ENCODE data around the gene MYNN.

Gene MYNN

GRCh38 chr3:169790687-169791429, 17.7 kb downstream of the MYNN start:
- H2AFZ ChIP-seq (ENCODE audit: low read depth, low read length), result no peak overlapping the region
- H3K4me1 ChIP-seq (ENCODE audit: insufficient read depth, low read length), result no peaks in the 10 kb centered on the region
- H3K9me3 ChIP-seq (ENCODE audit: low read length), result no peaks in the 10 kb centered on the region
- H3K4me3 ChIP-seq (ENCODE audit: low read length), result no peak overlapping the region
- peaks cover 33% of the 10 kb centered on the region for H3K36me3 ChIP-seq (ENCODE audit: insufficient read depth, low read length)
- no peaks in the 10 kb centered on the region for H3K27me3 ChIP-seq (ENCODE audit: insufficient read depth, low read length)

- H3K36me3 ChIP-seq (ENCODE audit: insufficient read depth, low read length), result peaks cover 20% of the 10 kb centered on the region
- H3K4me3 ChIP-seq (ENCODE audit: low read length), result no peak overlapping the region
- H2AFZ ChIP-seq (ENCODE audit: low read depth, low read length), result no peak overlapping the region
- no peaks in the 10 kb centered on the region for H3K27me3 ChIP-seq (ENCODE audit: insufficient read depth, low read length)
- no peaks in the 10 kb centered on the region for H3K4me1 ChIP-seq (ENCODE audit: insufficient read depth, low read length)
- no peaks in the 10 kb centered on the region for H3K9me3 ChIP-seq (ENCODE audit: low read length)
Observed at GRCh38 chr3:169792359-169792758, 19.2 kb downstream of the MYNN start.

DNA sequence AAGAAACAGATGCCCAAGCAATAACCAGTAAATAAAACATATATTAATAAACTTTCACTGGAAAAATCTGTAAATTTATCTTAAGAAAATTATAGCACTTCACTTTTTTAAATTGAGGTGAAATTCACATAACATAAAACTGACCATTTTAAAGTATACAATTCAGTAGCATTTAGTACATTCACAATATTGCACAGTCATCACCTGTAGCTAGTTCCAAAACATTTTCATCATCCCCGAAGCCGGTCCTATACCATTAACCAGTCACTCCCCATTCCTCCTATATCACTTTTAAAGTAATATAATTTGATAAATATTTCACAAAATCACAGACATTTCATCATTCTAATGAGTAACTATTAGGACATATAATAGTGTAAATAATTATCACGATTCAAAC, 31.5 kb downstream of the MYNN start:
- Histone ChIP-seq H3K4me1 (ENCODE audit: insufficient read depth, low read length) (no peaks in the 10 kb centered on the region), H2AFZ (ENCODE audit: low read depth, low read length) (no peak overlapping the region), H3K9me3 (ENCODE audit: low read length) (no peaks in the 10 kb centered on the region), H3K4me3 (ENCODE audit: low read length) (no peak overlapping the region), H3K36me3 (ENCODE audit: insufficient read depth, low read length) (no peaks in the 10 kb centered on the region), H3K27me3 (ENCODE audit: insufficient read depth, low read length) (no peaks in the 10 kb centered on the region)

GRCh38 chr3:169809230-169809795, 36.1 kb downstream of the MYNN start:
- H3K27me3 ChIP-seq (ENCODE audit: insufficient read depth, low read length), result no peaks in the 10 kb centered on the region
- no peak overlapping the region for H3K4me3 ChIP-seq (ENCODE audit: low read length)
- no peaks in the 10 kb centered on the region for H3K9me3 ChIP-seq (ENCODE audit: low read length)
- H3K4me1 ChIP-seq (ENCODE audit: insufficient read depth, low read length), result no peaks in the 10 kb centered on the region
- no peak overlapping the region for H2AFZ ChIP-seq (ENCODE audit: low read depth, low read length)
- no peaks in the 10 kb centered on the region for H3K36me3 ChIP-seq (ENCODE audit: insufficient read depth, low read length)

DNA sequence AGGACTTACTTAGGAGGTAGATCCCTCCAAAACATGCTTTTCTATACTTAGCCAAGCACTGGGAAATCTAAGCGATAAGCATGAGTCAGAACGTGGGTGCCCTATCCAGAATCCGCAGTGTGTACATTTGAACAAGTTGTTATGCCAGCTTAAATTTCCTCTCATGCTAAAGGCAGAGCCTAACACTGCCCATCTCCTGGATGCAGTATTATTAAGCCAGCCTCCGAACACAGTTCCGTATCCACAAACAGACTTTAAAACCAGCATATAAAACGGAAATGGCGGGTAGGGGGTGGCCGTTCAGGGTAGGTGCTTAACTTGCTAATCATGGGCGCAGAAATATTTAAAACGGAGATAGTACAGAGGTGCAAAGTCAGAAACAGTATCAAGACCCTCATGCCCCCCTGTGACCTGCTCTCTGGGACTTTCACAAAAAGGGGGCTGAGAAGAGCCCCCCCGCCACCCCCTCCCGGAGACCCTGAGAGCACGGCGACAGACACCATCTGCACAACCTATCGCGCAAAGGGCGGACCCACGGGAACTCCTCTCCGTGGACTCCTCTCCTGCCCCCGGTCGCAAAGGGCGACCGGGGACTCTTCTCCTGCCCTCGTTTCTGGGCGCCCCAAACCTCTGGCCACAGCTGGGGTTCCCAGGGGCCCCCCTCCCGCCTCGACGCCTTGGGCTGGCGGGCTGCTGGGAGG, 38.6 kb downstream of the MYNN start:
- Histone ChIP-seq H3K27me3 (ENCODE audit: insufficient read depth, low read length) (no peaks in the 10 kb centered on the region), H2AFZ (ENCODE audit: low read depth, low read length) (no peak overlapping the region), H3K36me3 (ENCODE audit: insufficient read depth, low read length) (no peaks in the 10 kb centered on the region), H3K4me3 (ENCODE audit: low read length) (no peak overlapping the region), H3K4me1 (ENCODE audit: insufficient read depth, low read length) (no peaks in the 10 kb centered on the region), H3K9me3 (ENCODE audit: low read length) (no peaks in the 10 kb centered on the region)

GRCh38 chr3:169812332-169813235, 39.4 kb downstream of the MYNN start, which contains the start of the genes LRRC34 and LRRIQ4:
LRRC34 (minus strand) TSS chr3:169812904; CDS start chr3:169812548, 356 bp downstream.
LRRIQ4 (plus strand) TSS chr3:169812870; CDS start chr3:169821922, 9,052 bp downstream.
- H3K4me1 ChIP-seq (ENCODE audit: insufficient read depth, low read length), result no peaks in the 10 kb centered on the region
- H3K27me3 ChIP-seq (ENCODE audit: insufficient read depth, low read length), result no peaks in the 10 kb centered on the region
- H3K4me3 ChIP-seq (ENCODE audit: low read length), result peak within 1 kb of the TSS; percentile 8
- H3K36me3 ChIP-seq (ENCODE audit: insufficient read depth, low read length), result no peaks in the 10 kb centered on the region
- no peak within 1 kb of the TSS for H2AFZ ChIP-seq (ENCODE audit: low read depth, low read length)
- no peaks in the 10 kb centered on the region for H3K9me3 ChIP-seq (ENCODE audit: low read length)

- Histone ChIP-seq H3K36me3 (ENCODE audit: insufficient read depth, low read length) (no peaks in the 10 kb centered on the region), H3K4me3 (ENCODE audit: low read length) (no peak overlapping the region), H2AFZ (ENCODE audit: low read depth, low read length) (no peak overlapping the region), H3K9me3 (ENCODE audit: low read length) (no peaks in the 10 kb centered on the region), H3K27me3 (ENCODE audit: insufficient read depth, low read length) (no peaks in the 10 kb centered on the region), H3K4me1 (ENCODE audit: insufficient read depth, low read length) (no peaks in the 10 kb centered on the region)
Observed at GRCh38 chr3:169813278-169813677, 40.1 kb downstream of the MYNN start.

DNA sequence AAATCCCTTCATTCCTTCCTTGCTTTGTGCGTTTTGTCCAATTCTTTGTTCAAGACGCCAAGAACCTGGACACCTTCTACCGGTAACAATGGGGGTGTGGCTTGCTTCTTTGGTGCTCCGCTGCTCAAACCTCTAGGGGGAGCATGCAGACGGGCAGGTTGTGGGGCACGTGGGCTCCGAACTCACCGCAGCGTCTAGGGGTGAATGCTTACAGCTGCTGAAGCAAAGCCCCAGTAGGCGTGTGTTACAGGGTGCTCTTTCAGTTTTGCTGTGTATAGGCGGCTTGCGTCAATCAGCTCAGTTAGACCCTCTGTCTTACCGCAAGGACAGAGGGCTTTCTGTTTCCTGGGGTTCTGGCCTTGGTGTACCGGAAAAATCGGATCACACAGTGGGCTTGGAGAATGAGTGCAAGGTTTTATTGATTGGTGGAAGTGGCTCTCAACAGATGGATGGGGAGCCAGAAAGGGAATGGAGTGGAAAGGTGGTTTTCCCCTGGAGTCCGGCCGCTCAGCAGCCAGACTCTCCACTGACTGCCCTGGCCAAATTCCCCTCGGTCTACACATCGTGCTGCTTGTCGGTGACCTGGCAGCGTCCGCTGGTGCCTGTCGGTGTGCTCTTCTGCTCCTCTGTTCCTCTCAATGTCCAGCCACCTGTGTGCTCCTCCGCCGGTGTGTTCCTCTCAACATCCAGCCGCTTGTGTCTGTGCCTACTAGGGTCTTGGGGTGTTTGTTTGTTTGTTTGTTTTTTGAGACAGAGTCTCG, 40.7 kb downstream of the MYNN start:
- no peak overlapping the region for H2AFZ ChIP-seq (ENCODE audit: low read depth, low read length)
- H3K4me1 ChIP-seq (ENCODE audit: insufficient read depth, low read length), result no peaks in the 10 kb centered on the region
- no peaks in the 10 kb centered on the region for H3K27me3 ChIP-seq (ENCODE audit: insufficient read depth, low read length)
- H3K9me3 ChIP-seq (ENCODE audit: low read length), result no peaks in the 10 kb centered on the region
- no peak overlapping the region for H3K4me3 ChIP-seq (ENCODE audit: low read length)
- no peaks in the 10 kb centered on the region for H3K36me3 ChIP-seq (ENCODE audit: insufficient read depth, low read length)

DNA sequence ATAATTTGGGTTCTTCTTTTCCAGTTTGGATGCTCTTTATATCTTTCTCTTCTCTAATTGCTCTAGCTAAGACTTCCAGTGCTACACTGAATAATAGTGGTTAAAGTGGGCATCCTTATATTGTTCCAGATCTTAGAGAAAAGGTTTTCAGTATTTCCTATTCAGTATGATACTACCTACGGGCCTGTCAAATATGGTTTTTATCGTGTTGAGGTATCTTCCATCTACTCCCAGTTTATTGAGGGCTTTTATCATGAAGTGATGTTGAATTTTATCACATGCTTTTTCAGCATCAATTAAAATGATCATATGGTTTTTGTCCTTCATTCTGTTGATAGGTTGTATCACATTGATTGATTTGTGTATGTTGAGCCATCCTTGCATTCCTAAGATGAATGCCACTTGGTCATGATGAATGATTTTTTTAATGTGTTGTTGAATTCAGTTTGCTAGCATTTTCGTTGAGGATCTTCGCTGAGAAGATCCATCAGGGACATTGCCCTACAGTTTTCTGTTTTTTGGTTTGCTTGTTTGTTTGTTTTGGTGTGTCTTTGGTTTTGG, 42.5 kb downstream of the MYNN start:
- no peaks in the 10 kb centered on the region for H3K9me3 ChIP-seq (ENCODE audit: low read length)
- no peak overlapping the region for H2AFZ ChIP-seq (ENCODE audit: low read depth, low read length)
- no peaks in the 10 kb centered on the region for H3K36me3 ChIP-seq (ENCODE audit: insufficient read depth, low read length)
- no peaks in the 10 kb centered on the region for H3K27me3 ChIP-seq (ENCODE audit: insufficient read depth, low read length)
- no peaks in the 10 kb centered on the region for H3K4me1 ChIP-seq (ENCODE audit: insufficient read depth, low read length)
- no peak overlapping the region for H3K4me3 ChIP-seq (ENCODE audit: low read length)

GRCh38 chr3:169818316-169818715, 45.1 kb downstream of the MYNN start:
- Histone ChIP-seq H3K9me3 (ENCODE audit: low read length) (no peaks in the 10 kb centered on the region), H3K27me3 (ENCODE audit: insufficient read depth, low read length) (no peaks in the 10 kb centered on the region), H3K4me3 (ENCODE audit: low read length) (no peak overlapping the region), H3K36me3 (ENCODE audit: insufficient read depth, low read length) (no peaks in the 10 kb centered on the region), H2AFZ (ENCODE audit: low read depth, low read length) (no peak overlapping the region), H3K4me1 (ENCODE audit: insufficient read depth, low read length) (no peaks in the 10 kb centered on the region)

- Histone ChIP-seq H3K27me3 (ENCODE audit: insufficient read depth, low read length) (no peaks in the 10 kb centered on the region), H3K9me3 (ENCODE audit: low read length) (no peaks in the 10 kb centered on the region), H3K36me3 (ENCODE audit: insufficient read depth, low read length) (no peaks in the 10 kb centered on the region), H3K4me3 (ENCODE audit: low read length) (no peak overlapping the region), H2AFZ (ENCODE audit: low read depth, low read length) (no peak overlapping the region), H3K4me1 (ENCODE audit: insufficient read depth, low read length) (no peaks in the 10 kb centered on the region)
Observed at GRCh38 chr3:169822091-169822490, 48.9 kb downstream of the MYNN start.

DNA sequence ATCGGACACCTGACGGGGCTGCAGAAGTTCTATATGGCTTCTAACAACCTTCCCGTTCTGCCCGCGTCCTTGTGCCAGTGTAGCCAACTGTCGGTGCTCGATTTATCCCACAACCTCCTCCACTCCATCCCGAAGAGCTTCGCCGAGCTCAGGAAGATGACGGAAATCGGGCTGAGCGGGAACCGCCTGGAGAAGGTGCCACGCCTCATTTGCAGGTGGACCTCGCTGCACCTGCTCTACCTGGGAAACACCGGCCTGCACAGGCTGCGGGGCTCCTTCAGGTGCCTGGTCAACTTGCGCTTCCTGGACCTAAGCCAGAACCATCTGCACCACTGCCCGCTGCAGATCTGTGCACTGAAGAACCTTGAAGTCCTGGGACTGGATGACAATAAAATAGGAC, 49.3 kb downstream of the MYNN start:
- Histone ChIP-seq H3K4me1 (ENCODE audit: insufficient read depth, low read length) (no peaks in the 10 kb centered on the region), H3K36me3 (ENCODE audit: insufficient read depth, low read length) (no peaks in the 10 kb centered on the region), H3K27me3 (ENCODE audit: insufficient read depth, low read length) (no peaks in the 10 kb centered on the region), H3K9me3 (ENCODE audit: low read length) (no peaks in the 10 kb centered on the region), H2AFZ (ENCODE audit: low read depth, low read length) (no peak overlapping the region), H3K4me3 (ENCODE audit: low read length) (no peak overlapping the region)

Measured in neuron (in vitro differentiated cells).